ENCODE measurements around the gene NTM. TPM values are rescaled to one million over a fixed set of nuclear protein-coding genes. Genes with fewer than 3 reads are reported as not detected.

NTM gene
- total RNA-seq, 2 donors from 2014 or later = not detected

DNA sequence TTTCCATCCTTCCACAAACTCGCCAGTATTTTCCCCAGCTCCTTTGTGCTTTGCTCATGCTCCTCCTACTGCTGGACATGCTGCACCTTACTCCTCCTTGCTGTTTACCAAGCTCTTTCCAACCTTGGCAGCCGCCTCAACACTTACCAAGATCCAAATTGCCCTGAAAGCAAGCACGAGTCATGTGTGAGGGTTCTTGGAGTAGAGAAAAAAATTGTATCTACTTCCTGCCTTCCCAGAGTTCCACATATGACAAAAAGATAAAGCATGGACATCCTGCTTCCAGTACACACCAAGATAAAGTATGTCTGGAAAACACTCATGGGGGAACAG, 767.5 kb downstream of the NTM start:
- DNase-seq (ENCODE audit: low spot score) (no peak), ATAC-seq (ENCODE audit: insufficient number of reproducible peaks, low FRiP score, low read depth) (no peak)
- Histone ChIP-seq H3K4me1 (ENCODE audit: control insufficient read depth in 1 of 2, low read depth in 2 of 2) (no peaks in the 10 kb centered on the region), H3K9me3 (no peaks in the 10 kb centered on the region), H3K27me3 (replicated peaks; ENCODE audit: insufficient read depth) (no peaks in the 10 kb centered on the region), H3K4me3 (no peak overlapping the region), H3K36me3 (no peaks in the 10 kb centered on the region), H3K27ac (no peak overlapping the region)
- TF ChIP-seq, protein P1, sequence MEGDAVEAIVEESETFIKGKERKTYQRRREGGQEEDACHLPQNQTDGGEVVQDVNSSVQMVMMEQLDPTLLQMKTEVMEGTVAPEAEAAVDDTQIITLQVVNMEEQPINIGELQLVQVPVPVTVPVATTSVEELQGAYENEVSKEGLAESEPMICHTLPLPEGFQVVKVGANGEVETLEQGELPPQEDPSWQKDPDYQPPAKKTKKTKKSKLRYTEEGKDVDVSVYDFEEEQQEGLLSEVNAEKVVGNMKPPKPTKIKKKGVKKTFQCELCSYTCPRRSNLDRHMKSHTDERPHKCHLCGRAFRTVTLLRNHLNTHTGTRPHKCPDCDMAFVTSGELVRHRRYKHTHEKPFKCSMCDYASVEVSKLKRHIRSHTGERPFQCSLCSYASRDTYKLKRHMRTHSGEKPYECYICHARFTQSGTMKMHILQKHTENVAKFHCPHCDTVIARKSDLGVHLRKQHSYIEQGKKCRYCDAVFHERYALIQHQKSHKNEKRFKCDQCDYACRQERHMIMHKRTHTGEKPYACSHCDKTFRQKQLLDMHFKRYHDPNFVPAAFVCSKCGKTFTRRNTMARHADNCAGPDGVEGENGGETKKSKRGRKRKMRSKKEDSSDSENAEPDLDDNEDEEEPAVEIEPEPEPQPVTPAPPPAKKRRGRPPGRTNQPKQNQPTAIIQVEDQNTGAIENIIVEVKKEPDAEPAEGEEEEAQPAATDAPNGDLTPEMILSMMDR (IDR thresholded peaks at IDR 0.05) = no peak

DNA sequence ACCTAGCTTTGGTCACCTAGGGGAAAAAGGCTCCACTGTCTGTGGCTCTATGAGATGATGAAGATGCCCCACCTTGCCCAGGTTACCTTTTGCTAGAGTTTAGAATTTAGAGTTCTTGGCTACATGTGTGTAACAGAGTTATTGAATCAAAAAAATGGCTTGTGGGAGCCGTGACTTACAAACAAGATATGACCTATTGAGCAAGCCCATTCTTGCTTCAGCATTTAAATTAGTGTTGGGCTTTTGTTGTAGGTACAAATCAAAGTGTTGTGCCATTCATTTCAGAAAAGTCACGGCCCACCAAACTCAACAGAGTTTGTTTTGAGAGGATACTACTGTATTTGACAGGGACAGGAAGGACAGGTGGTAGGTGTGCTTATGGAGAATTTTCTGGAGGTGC, 768.8 kb downstream of the NTM start:
- Histone ChIP-seq H3K27ac (no peak overlapping the region), H3K9me3 (no peaks in the 10 kb centered on the region), H3K36me3 (no peaks in the 10 kb centered on the region), H3K4me3 (no peak overlapping the region), H3K4me1 (ENCODE audit: control insufficient read depth in 1 of 2, low read depth in 2 of 2) (no peaks in the 10 kb centered on the region), H3K27me3 (replicated peaks; ENCODE audit: insufficient read depth) (no peaks in the 10 kb centered on the region)
- TF ChIP-seq, protein P1 (IDR thresholded peaks at IDR 0.05) = no peak
- DNase-seq (ENCODE audit: low spot score) (no peak), ATAC-seq (ENCODE audit: insufficient number of reproducible peaks, low FRiP score, low read depth) (no peak)

DNA sequence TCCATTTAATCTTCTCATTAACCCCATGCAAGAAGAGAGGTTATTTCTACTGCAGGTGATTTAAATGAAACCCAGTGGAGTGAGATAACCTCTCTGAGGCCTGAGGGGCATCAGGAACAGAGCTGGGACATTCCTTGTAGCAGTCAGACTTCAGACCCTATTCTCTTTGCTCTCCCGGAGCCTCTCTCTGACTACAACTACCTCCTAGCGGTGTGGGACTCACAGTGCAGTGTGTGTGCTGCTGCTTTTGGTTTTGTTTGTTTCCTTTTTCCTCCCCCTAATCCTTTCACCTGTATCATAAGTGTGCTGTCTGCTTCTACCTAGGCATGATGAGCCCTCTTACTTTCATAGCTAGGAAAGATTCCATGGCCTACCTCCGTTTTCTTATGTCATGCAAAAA, 769.6 kb downstream of the NTM start:
- no peaks in the 10 kb centered on the region for H3K4me1 ChIP-seq (ENCODE audit: control insufficient read depth in 1 of 2, low read depth in 2 of 2)
- no peak for ATAC-seq (ENCODE audit: insufficient number of reproducible peaks, low FRiP score, low read depth)
- H3K27ac ChIP-seq = no peak overlapping the region
- no peak for DNase-seq (ENCODE audit: low spot score)
- H3K36me3 ChIP-seq = no peaks in the 10 kb centered on the region
- no peak overlapping the region for H3K4me3 ChIP-seq
- TF ChIP-seq, protein P1 (IDR thresholded peaks at IDR 0.05) = no peak
- no peaks in the 10 kb centered on the region for H3K9me3 ChIP-seq
- H3K27me3 ChIP-seq (replicated peaks; ENCODE audit: insufficient read depth) = no peaks in the 10 kb centered on the region

DNA sequence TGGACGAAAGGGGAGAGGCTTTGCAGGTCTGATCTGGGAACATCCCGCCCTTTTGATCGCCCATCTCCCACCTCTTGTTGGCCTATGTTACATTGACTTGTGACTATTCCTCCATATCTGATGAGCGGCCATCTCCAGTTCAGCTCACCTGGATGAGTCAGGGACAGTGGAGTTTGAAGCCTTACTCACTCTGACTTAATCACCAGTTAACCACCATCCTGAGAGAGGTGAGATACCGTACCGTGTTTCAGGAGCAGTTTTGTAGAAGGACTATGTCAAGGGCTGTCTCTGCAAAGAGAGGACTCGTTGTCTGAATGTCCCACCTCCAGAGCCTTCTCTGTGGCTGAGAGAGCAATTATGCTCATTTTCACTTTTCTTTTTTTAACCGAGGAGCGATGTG, 771.7 kb downstream of the NTM start:
- DNase-seq (ENCODE audit: low spot score) = no peak
- Histone ChIP-seq H3K36me3 (no peaks in the 10 kb centered on the region), H3K9me3 (no peaks in the 10 kb centered on the region), H3K27ac (no peak overlapping the region), H3K4me3 (no peak overlapping the region), H3K27me3 (replicated peaks; ENCODE audit: insufficient read depth) (no peaks in the 10 kb centered on the region), H3K4me1 (ENCODE audit: control insufficient read depth in 1 of 2, low read depth in 2 of 2) (no peaks in the 10 kb centered on the region)
- no peak for ATAC-seq (ENCODE audit: insufficient number of reproducible peaks, low FRiP score, low read depth)
- TF ChIP-seq, protein P1 (IDR thresholded peaks at IDR 0.05) = no peak

GRCh38 chr11:132142554-132142953, 772.1 kb downstream of the NTM start:
- DNase-seq (ENCODE audit: low spot score) (no peak), ATAC-seq (ENCODE audit: insufficient number of reproducible peaks, low FRiP score, low read depth) (no peak)
- no peaks in the 10 kb centered on the region for H3K9me3 ChIP-seq
- TF ChIP-seq, protein P1 (IDR thresholded peaks at IDR 0.05) = no peak
- H3K36me3 ChIP-seq = no peaks in the 10 kb centered on the region
- H3K27ac ChIP-seq = no peak overlapping the region
- H3K4me3 ChIP-seq = no peak overlapping the region
- no peaks in the 10 kb centered on the region for H3K27me3 ChIP-seq (replicated peaks; ENCODE audit: insufficient read depth)
- no peaks in the 10 kb centered on the region for H3K4me1 ChIP-seq (ENCODE audit: control insufficient read depth in 1 of 2, low read depth in 2 of 2)
